ENCODE measurements around the gene CDK14.

The CDK14 gene

GRCh38 chr7:90587766-90588165 lies 8.4 kb upstream of the CDK14 start:
- no peak overlapping the region for H3K4me3 Mint-ChIP-seq
- H3K9me3 Mint-ChIP-seq, result peaks cover 0 to 14% of the 10 kb centered on the region in 2 donors
- ATAC-seq, result no peak
- H3K27me3 Mint-ChIP-seq, result no peaks in the 10 kb centered on the region
- no peak for DNase-seq
- H3K4me1 Mint-ChIP-seq, result no peaks in the 10 kb centered on the region
- H3K27ac Mint-ChIP-seq, result no peak overlapping the region

GRCh38 chr7:90592033-90592432 lies 4.1 kb upstream of the CDK14 start:
- Mint-ChIP-seq H3K27ac (no peak overlapping the region), H3K4me1 (peaks cover 17% of the 10 kb centered on the region), H3K9me3 (no peaks in the 10 kb centered on the region), H3K4me3 (no peak overlapping the region), H3K27me3 (peaks cover 39% of the 10 kb centered on the region)
- DNase-seq (no peak), ATAC-seq (no peak)

GRCh38 chr7:90593205-90593604 lies 2.9 kb upstream of the CDK14 start:
- Mint-ChIP-seq H3K9me3 (no peaks in the 10 kb centered on the region), H3K4me1 (peaks cover 26% of the 10 kb centered on the region), H3K27me3 (peaks cover 51% of the 10 kb centered on the region), H3K4me3 (no peak overlapping the region), H3K27ac (no peak overlapping the region)
- DNase-seq (no peak), ATAC-seq (no peak)

GRCh38 chr7:90594751-90595317 lies 1.3 kb upstream of the CDK14 start:
- peak overlapping the region; percentile 13 to 66 for H3K4me3 Mint-ChIP-seq
- DNase-seq (no peak), ATAC-seq (no peak)
- peaks cover 26% of the 10 kb centered on the region for H3K4me1 Mint-ChIP-seq
- peak overlapping the region in 1 of 2 donors; percentile 81 for H3K27ac Mint-ChIP-seq
- no peaks in the 10 kb centered on the region for H3K9me3 Mint-ChIP-seq
- H3K27me3 Mint-ChIP-seq, result peaks cover 60% of the 10 kb centered on the region

GRCh38 chr7:90595342-90595800 lies 750 bp upstream of the CDK14 start:
- Mint-ChIP-seq H3K27me3 (peaks cover 65% of the 10 kb centered on the region), H3K27ac (no peak overlapping the region), H3K4me3 (peak overlapping the region; percentile 48 to 66), H3K9me3 (no peaks in the 10 kb centered on the region), H3K4me1 (peaks cover 26% of the 10 kb centered on the region)
- ATAC-seq, result no peak
- no peak for DNase-seq

GRCh38 chr7:90596671-90597562 lies 796 bp downstream of the CDK14 start:
- H3K4me3 Mint-ChIP-seq, result peak overlapping the region; percentile 90 to 92
- peaks cover 80% of the 10 kb centered on the region for H3K27me3 Mint-ChIP-seq
- H3K4me1 Mint-ChIP-seq, result peaks cover 26% of the 10 kb centered on the region
- H3K9me3 Mint-ChIP-seq, result no peaks in the 10 kb centered on the region
- DNase-seq, result no peak
- peak; percentile 27 for ATAC-seq
- H3K27ac Mint-ChIP-seq, result peak overlapping the region in 1 of 2 donors; percentile 33

- Mint-ChIP-seq H3K9me3 (no peaks in the 10 kb centered on the region), H3K27me3 (peaks cover 81% of the 10 kb centered on the region), H3K4me3 (peak overlapping the region in 1 of 2 donors; percentile 16), H3K4me1 (peaks cover 26% of the 10 kb centered on the region), H3K27ac (no peak overlapping the region)
- DNase-seq (no peak), ATAC-seq (no peak)
Observed at GRCh38 chr7:90597563-90598253, 1.6 kb downstream of the CDK14 start.

- peaks cover 70% of the 10 kb centered on the region for H3K27me3 Mint-ChIP-seq
- ATAC-seq (no peak), DNase-seq (no peak)
- no peaks in the 10 kb centered on the region for H3K9me3 Mint-ChIP-seq
- H3K27ac Mint-ChIP-seq, result no peak overlapping the region
- H3K4me3 Mint-ChIP-seq, result no peak overlapping the region
- peaks cover 26% of the 10 kb centered on the region for H3K4me1 Mint-ChIP-seq
Observed at GRCh38 chr7:90599038-90599437, 2.9 kb downstream of the CDK14 start.

GRCh38 chr7:90599892-90600555 lies 3.9 kb downstream of the CDK14 start:
- H3K27ac Mint-ChIP-seq, result no peak overlapping the region
- no peak for DNase-seq
- no peak overlapping the region for H3K4me3 Mint-ChIP-seq
- peaks cover 22% of the 10 kb centered on the region for H3K4me1 Mint-ChIP-seq
- H3K9me3 Mint-ChIP-seq, result no peaks in the 10 kb centered on the region
- peaks cover 61% of the 10 kb centered on the region for H3K27me3 Mint-ChIP-seq
- ATAC-seq, result no peak

- Mint-ChIP-seq H3K4me1 (peaks cover 7% of the 10 kb centered on the region), H3K27ac (no peak overlapping the region), H3K9me3 (no peaks in the 10 kb centered on the region), H3K4me3 (no peak overlapping the region), H3K27me3 (peaks cover 52% of the 10 kb centered on the region)
- ATAC-seq, result no peak
- no peak for DNase-seq
Observed at GRCh38 chr7:90602303-90602702, 6.2 kb downstream of the CDK14 start.

GRCh38 chr7:90603346-90603745 lies 7.2 kb downstream of the CDK14 start:
- Mint-ChIP-seq H3K27ac (no peak overlapping the region), H3K9me3 (no peaks in the 10 kb centered on the region), H3K4me3 (no peak overlapping the region), H3K27me3 (peaks cover 44% of the 10 kb centered on the region), H3K4me1 (no peaks in the 10 kb centered on the region)
- no peak for DNase-seq
- no peak for ATAC-seq

- H3K4me3 Mint-ChIP-seq, result no peak overlapping the region
- H3K27ac Mint-ChIP-seq, result no peak overlapping the region
- H3K27me3 Mint-ChIP-seq, result peaks cover 43% of the 10 kb centered on the region
- no peak for DNase-seq
- ATAC-seq, result no peak
- H3K9me3 Mint-ChIP-seq, result no peaks in the 10 kb centered on the region
- H3K4me1 Mint-ChIP-seq, result no peaks in the 10 kb centered on the region
Observed at GRCh38 chr7:90604383-90604782, 8.3 kb downstream of the CDK14 start.

GRCh38 chr7:90605055-90605454 lies 8.9 kb downstream of the CDK14 start:
- ATAC-seq (no peak), DNase-seq (no peak)
- Mint-ChIP-seq H3K9me3 (no peaks in the 10 kb centered on the region), H3K4me3 (no peak overlapping the region), H3K27me3 (peaks cover 46% of the 10 kb centered on the region), H3K4me1 (no peaks in the 10 kb centered on the region), H3K27ac (no peak overlapping the region)

GRCh38 chr7:90607196-90607595 lies 11.1 kb downstream of the CDK14 start:
- ATAC-seq, result no peak
- Mint-ChIP-seq H3K4me3 (no peak overlapping the region), H3K4me1 (no peaks in the 10 kb centered on the region), H3K27ac (no peak overlapping the region), H3K9me3 (no peaks in the 10 kb centered on the region), H3K27me3 (peaks cover 45% of the 10 kb centered on the region)
- DNase-seq, result no peak

GRCh38 chr7:90610105-90610504 lies 14.0 kb downstream of the CDK14 start:
- Mint-ChIP-seq H3K9me3 (no peaks in the 10 kb centered on the region), H3K4me1 (peaks cover 9% of the 10 kb centered on the region), H3K27ac (no peak overlapping the region), H3K27me3 (peaks cover 45% of the 10 kb centered on the region), H3K4me3 (no peak overlapping the region)
- ATAC-seq (no peak), DNase-seq (no peak)

All from stimulated activated naive CD8-positive, alpha-beta T cell treated with anti-CD3 and anti-CD28 coated beads, Interleukin-15, amount 100 ng/mL, for 72 hours (primary cell).